ENCODE measurements around the gene CCDC33. TPM values are rescaled to one million over a fixed set of nuclear protein-coding genes. Genes with fewer than 3 reads are reported as not detected.

The CCDC33 gene
- total RNA-seq, 4 donors from 2014 or later = not detected

GRCh38 chr15:74278207-74278606 is 42.1 kb downstream of the CCDC33 start:
- no peaks in the 10 kb centered on the region for H3K9me3 ChIP-seq
- TF ChIP-seq CTCF (IDR thresholded peaks at IDR 0.05) = no peak
- no peak for TF ChIP-seq EP300 (IDR thresholded peaks at IDR 0.05)
- TF ChIP-seq POLR2A (IDR thresholded peaks at IDR 0.05) = no peak
- H3K4me1 ChIP-seq = no peaks in the 10 kb centered on the region
- 68 to 71% methylated on average over 4 to 6 of the region's 8 CpGs for WGBS, 2 donors
- no peaks in the 10 kb centered on the region for H3K36me3 ChIP-seq
- H3K27ac ChIP-seq = no peak overlapping the region
- H3K4me3 ChIP-seq = no peak overlapping the region
- H3K27me3 ChIP-seq = peaks cover 0 to 4% of the 10 kb centered on the region in 2 donors
- no peak for DNase-seq (ENCODE audit: low spot score in 2 of 2)

GRCh38 chr15:74281147-74282133 is 45.3 kb downstream of the CCDC33 start:
- DNase-seq (ENCODE audit: low spot score in 2 of 2) = no peak
- H3K36me3 ChIP-seq = no peaks in the 10 kb centered on the region
- H3K27ac ChIP-seq = no peak overlapping the region
- TF ChIP-seq EP300 (IDR thresholded peaks at IDR 0.05) (no peak), CTCF (IDR thresholded peaks at IDR 0.05) (no peak), POLR2A (IDR thresholded peaks at IDR 0.05) (no peak)
- WGBS, 2 donors = 47 to 51% methylated on average over 8 of the region's 8 CpGs
- H3K9me3 ChIP-seq = no peaks in the 10 kb centered on the region
- H3K27me3 ChIP-seq = peaks cover 0 to 4% of the 10 kb centered on the region in 2 donors
- no peak overlapping the region for H3K4me3 ChIP-seq
- no peaks in the 10 kb centered on the region for H3K4me1 ChIP-seq

DNA sequence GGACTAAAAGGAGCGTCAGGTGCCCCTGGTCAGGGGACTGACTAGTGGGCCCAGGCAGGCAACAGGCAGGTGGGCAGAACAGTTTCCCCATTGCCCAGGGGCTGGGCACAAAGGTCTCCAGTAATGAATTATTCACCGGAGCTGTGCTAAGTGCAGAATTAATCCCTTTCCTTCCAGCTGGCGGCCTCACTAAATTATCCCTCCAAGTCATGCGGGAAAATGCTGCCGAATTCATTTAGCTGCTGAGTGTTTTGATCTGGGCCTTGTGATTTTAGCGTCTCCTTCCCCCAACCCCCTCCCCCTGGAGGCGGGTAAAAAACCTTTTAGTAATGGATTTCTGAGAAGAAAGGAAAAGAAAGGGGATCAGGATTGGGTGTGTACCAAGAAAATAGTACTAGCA is 47.2 kb downstream of the CCDC33 start:
- Histone ChIP-seq H3K27ac (no peak overlapping the region), H3K9me3 (no peaks in the 10 kb centered on the region), H3K4me3 (no peak overlapping the region), H3K4me1 (no peaks in the 10 kb centered on the region), H3K27me3 (peaks cover 0 to 4% of the 10 kb centered on the region in 2 donors), H3K36me3 (no peaks in the 10 kb centered on the region)
- 34 to 43% methylated on average over 7 of the region's 7 CpGs for WGBS, 2 donors
- DNase-seq (ENCODE audit: low spot score in 2 of 2) = no peak
- TF ChIP-seq CTCF (IDR thresholded peaks at IDR 0.05) (no peak), POLR2A (IDR thresholded peaks at IDR 0.05) (no peak), EP300 (IDR thresholded peaks at IDR 0.05) (no peak)

DNA sequence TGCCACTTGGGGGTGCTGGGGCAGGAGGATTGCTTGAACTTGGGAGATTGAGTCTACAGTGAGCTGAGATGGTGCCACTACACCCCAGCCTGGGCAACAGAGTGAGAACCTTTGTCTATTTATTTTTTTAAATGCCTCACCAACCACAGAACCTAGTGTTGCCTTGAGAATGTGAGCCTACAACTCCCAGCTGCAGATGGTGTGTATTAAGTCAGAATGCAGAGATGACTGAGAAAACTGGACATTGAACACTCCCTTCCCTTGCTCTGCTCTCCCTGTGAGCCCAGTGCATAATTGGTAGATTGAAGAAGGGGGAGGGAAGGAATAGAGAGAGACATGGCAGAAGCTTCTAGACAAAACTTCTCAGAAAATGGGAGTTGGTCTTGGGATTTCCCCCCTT is 53.5 kb downstream of the CCDC33 start:
- TF ChIP-seq POLR2A (IDR thresholded peaks at IDR 0.05) (no peak), EP300 (IDR thresholded peaks at IDR 0.05) (no peak), CTCF (IDR thresholded peaks at IDR 0.05) (no peak)
- Histone ChIP-seq H3K27ac (no peak overlapping the region), H3K9me3 (no peaks in the 10 kb centered on the region), H3K27me3 (no peaks in the 10 kb centered on the region), H3K36me3 (no peaks in the 10 kb centered on the region), H3K4me1 (peaks cover 0 to 3% (median 0%) of the 10 kb centered on the region in 4 donors), H3K4me3 (no peak overlapping the region)
- DNase-seq (ENCODE audit: low spot score in 2 of 2) = no peak

- TF ChIP-seq EP300 (IDR thresholded peaks at IDR 0.05) = no peak
- TF ChIP-seq CTCF (IDR thresholded peaks at IDR 0.05) = no peak
- TF ChIP-seq POLR2A (IDR thresholded peaks at IDR 0.05) = no peak
- DNase-seq (ENCODE audit: low spot score in 2 of 2) = no peak
- no peak overlapping the region for H3K27ac ChIP-seq
These were observed 54.5 kb downstream of the CCDC33 start for GRCh38 chr15:74290645-74291044.

More at GRCh38 chr15:74290645-74291044, 54.5 kb downstream of the CCDC33 start:
- no peaks in the 10 kb centered on the region for H3K36me3 ChIP-seq
- no peaks in the 10 kb centered on the region for H3K9me3 ChIP-seq
- H3K4me3 ChIP-seq = no peak overlapping the region
- no peaks in the 10 kb centered on the region for H3K27me3 ChIP-seq
- peaks cover 0 to 3% (median 0%) of the 10 kb centered on the region in 4 donors for H3K4me1 ChIP-seq
